Thyroid gland (tissue), 4 donors: ENCODE measurements around the gene ATF6.

Experiments used
- POLR2A ChIP-seq, 2 donors: fragments of 450-650 bp; IDR thresholded peaks; one replicate each; pipeline ENCODE4 v1.6.1; 2017; ENCODE audit warnings: antibody characterized with exemption in 2 of 2, mild to moderate bottlenecking in 2 of 2, moderate library complexity in 1 of 2
- TF ChIP-seq, protein P1 (sequence below), 6 experiments: fragments of 200-600 bp in 3 of 6; fragments of 450-650 bp in 3 of 6; sonication (generic) in 3 of 6; IDR thresholded peaks; one replicate each; pipeline ENCODE4 v1.5.1; 2016 to 2019; ENCODE audit warnings: antibody characterized with exemption in 6 of 6, mild to moderate bottlenecking in 2 of 6, inconsistent platforms in 1 of 6, moderate library complexity in 1 of 6

- TF ChIP-seq POLR2A (IDR thresholded peaks at IDR 0.05): no peak
- TF ChIP-seq, protein P1, sequence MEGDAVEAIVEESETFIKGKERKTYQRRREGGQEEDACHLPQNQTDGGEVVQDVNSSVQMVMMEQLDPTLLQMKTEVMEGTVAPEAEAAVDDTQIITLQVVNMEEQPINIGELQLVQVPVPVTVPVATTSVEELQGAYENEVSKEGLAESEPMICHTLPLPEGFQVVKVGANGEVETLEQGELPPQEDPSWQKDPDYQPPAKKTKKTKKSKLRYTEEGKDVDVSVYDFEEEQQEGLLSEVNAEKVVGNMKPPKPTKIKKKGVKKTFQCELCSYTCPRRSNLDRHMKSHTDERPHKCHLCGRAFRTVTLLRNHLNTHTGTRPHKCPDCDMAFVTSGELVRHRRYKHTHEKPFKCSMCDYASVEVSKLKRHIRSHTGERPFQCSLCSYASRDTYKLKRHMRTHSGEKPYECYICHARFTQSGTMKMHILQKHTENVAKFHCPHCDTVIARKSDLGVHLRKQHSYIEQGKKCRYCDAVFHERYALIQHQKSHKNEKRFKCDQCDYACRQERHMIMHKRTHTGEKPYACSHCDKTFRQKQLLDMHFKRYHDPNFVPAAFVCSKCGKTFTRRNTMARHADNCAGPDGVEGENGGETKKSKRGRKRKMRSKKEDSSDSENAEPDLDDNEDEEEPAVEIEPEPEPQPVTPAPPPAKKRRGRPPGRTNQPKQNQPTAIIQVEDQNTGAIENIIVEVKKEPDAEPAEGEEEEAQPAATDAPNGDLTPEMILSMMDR (IDR thresholded peaks at IDR 0.05): no peak
Observed at GRCh38 chr1:161825831-161826230, 59.7 kb downstream of the ATF6 start.
